Thyroid gland (tissue), 4 donors: ENCODE results near the gene EP400.

ENCODE experiments used
- POLR2A ChIP-seq, 2 donors: fragments of 450-650 bp; IDR thresholded peaks; one replicate each; pipeline ENCODE4 v1.6.1; 2017; ENCODE audit warnings: antibody characterized with exemption in 2 of 2, mild to moderate bottlenecking in 2 of 2, moderate library complexity in 1 of 2
- TF ChIP-seq, protein P1 (sequence below), 6 experiments: fragments of 200-600 bp in 3 of 6; fragments of 450-650 bp in 3 of 6; sonication (generic) in 3 of 6; IDR thresholded peaks; one replicate each; pipeline ENCODE4 v1.5.1; 2016 to 2019; ENCODE audit warnings: antibody characterized with exemption in 6 of 6, mild to moderate bottlenecking in 2 of 6, inconsistent platforms in 1 of 6, moderate library complexity in 1 of 6

DNA sequence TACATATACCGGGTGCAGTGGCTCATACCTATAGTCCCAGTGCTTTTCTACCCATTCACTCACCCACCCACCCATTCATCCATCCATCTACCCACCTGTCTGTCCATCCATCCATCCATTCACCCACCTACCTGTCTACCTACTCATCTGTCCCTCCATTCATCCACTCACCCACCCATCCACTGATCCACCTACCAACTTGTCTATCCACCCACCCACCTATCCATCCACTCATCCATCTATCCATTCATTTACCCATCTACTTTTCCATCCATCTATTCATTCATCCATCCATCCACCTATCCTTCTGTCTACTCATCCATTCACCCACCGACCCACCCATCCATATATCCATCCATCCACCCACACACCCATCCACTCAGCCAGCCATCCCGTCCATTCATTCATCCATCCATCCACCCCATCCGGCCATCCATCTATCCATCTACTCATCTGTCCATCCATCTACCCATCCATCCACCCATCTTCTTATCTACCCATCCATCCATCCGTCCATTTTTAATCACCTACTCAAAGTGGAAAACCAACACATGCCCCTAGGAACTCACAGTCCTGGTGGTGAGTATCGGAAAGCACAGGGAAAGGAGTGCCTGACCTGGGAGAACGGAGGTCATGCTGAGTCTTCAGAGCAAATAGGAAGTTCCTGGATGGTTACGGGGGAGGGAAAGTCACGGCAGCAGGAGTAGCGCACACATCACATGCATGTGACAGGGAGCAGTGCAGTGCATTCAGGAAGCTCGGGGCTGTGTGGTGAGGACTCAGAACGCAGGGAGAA, 174.4 kb downstream of the EP400 start:
- TF ChIP-seq, protein P1, sequence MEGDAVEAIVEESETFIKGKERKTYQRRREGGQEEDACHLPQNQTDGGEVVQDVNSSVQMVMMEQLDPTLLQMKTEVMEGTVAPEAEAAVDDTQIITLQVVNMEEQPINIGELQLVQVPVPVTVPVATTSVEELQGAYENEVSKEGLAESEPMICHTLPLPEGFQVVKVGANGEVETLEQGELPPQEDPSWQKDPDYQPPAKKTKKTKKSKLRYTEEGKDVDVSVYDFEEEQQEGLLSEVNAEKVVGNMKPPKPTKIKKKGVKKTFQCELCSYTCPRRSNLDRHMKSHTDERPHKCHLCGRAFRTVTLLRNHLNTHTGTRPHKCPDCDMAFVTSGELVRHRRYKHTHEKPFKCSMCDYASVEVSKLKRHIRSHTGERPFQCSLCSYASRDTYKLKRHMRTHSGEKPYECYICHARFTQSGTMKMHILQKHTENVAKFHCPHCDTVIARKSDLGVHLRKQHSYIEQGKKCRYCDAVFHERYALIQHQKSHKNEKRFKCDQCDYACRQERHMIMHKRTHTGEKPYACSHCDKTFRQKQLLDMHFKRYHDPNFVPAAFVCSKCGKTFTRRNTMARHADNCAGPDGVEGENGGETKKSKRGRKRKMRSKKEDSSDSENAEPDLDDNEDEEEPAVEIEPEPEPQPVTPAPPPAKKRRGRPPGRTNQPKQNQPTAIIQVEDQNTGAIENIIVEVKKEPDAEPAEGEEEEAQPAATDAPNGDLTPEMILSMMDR (IDR thresholded peaks at IDR 0.05), result no peak
- no peak for TF ChIP-seq POLR2A (IDR thresholded peaks at IDR 0.05)
